HEK293 (cell line): Measurements from ENCODE around the gene ASAP2.

Experiments
- CTCF ChIA-PET: fragments of 350-600 bp; formaldehyde crosslinking; extraction: SDS; loops from one replicate; lab custom pipeline; 2021; ENCODE audit warnings: antibody characterized with exemption; lab: Yijun Ruan, JAX
- POLR2A ChIA-PET: fragments of 300-600 bp; formaldehyde crosslinking; extraction: SDS; loops from one replicate; lab custom pipeline; 2020; ENCODE audit warnings: antibody characterized with exemption, inconsistent platforms; lab: Yijun Ruan, JAX
- H3K27ac ChIP-seq: fragments of 200-500 bp; sonication (Bioruptor generic); 2 replicates; pipeline ENCODE4 v1.5.1; 2014; ENCODE audit warnings: low read depth, low read length, control low read depth, inconsistent platforms; ENCODE audit errors: extremely low read depth
- H3K36me3 ChIP-seq, 2 experiments: fragments of 200-500 bp in 1 of 2; sonication (Bioruptor generic) in 1 of 2; 1 replicate in 1 of 2; 2 replicates in 1 of 2; pipeline ENCODE4 v1.5.1; 2014 to 2017; ENCODE audit warnings: inconsistent platforms in 2 of 2, low read length in 2 of 2; ENCODE audit not compliant: control insufficient read depth in 2 of 2, insufficient read depth in 1 of 2
- H3K4me1 ChIP-seq: fragments of 200-500 bp; sonication (Bioruptor generic); 2 replicates; pipeline ENCODE4 v1.5.1; 2014; ENCODE audit warnings: mild to moderate bottlenecking, low read length, inconsistent platforms; ENCODE audit not compliant: control insufficient read depth, insufficient read depth
- H3K4me3 ChIP-seq: 2 replicates; pipeline ENCODE4 v1.5.1; 2011; ENCODE audit warnings: low read depth, mild to moderate bottlenecking, control low read depth, low read length, moderate library complexity
- H3K9me3 ChIP-seq: fragments of 200-500 bp; sonication (Bioruptor generic); 2 replicates; pipeline ENCODE4 v1.5.1; 2014; ENCODE audit warnings: low read depth, low read length, inconsistent platforms; ENCODE audit not compliant: control insufficient read depth, insufficient read depth
- BCL11B ChIP-seq: fragments of 450-650 bp; formaldehyde crosslinking; IDR thresholded peaks from 2 replicates; pipeline ENCODE4 v1.5.1; 2016; ENCODE audit warnings: low read depth, missing biosample characterization, missing genetic modification characterization
- KLF8 ChIP-seq: fragments of 450-650 bp; formaldehyde crosslinking; IDR thresholded peaks from 2 replicates; pipeline ENCODE4 v1.5.1; 2016; ENCODE audit warnings: missing biosample characterization, missing genetic modification characterization
- MYNN ChIP-seq: fragments of 450-650 bp; formaldehyde crosslinking; IDR thresholded peaks from 2 replicates; pipeline ENCODE4 v1.5.1; 2016; ENCODE audit warnings: missing biosample characterization, missing genetic modification characterization, borderline replicate concordance
- REPIN1 ChIP-seq: fragments of 450-650 bp; formaldehyde crosslinking; IDR thresholded peaks from 2 replicates; pipeline ENCODE4 v1.5.1; 2017; ENCODE audit warnings: missing biosample characterization, missing genetic modification characterization, low read depth
- SP3 ChIP-seq: fragments of 450-650 bp; formaldehyde crosslinking; IDR thresholded peaks from 2 replicates; pipeline ENCODE4 v1.5.1; 2016; ENCODE audit warnings: missing biosample characterization, missing genetic modification characterization
- ZBTB21 ChIP-seq: fragments of 450-650 bp; formaldehyde crosslinking; IDR thresholded peaks from 2 replicates; pipeline ENCODE4 v1.5.1; 2017; ENCODE audit warnings: missing biosample characterization, missing genetic modification characterization
- ZNF2 ChIP-seq: fragments of 450-650 bp; formaldehyde crosslinking; IDR thresholded peaks from 2 replicates; pipeline ENCODE4 v1.5.1; 2016; ENCODE audit warnings: missing biosample characterization, missing genetic modification characterization
- ZNF239 ChIP-seq: fragments of 450-650 bp; formaldehyde crosslinking; IDR thresholded peaks from 2 replicates; pipeline ENCODE4 v1.5.1; 2016; ENCODE audit warnings: missing biosample characterization, missing genetic modification characterization
- ZNF248 ChIP-seq: fragments of 450-650 bp; formaldehyde crosslinking; IDR thresholded peaks from 2 replicates; pipeline ENCODE4 v1.5.1; 2017; ENCODE audit warnings: missing biosample characterization, missing genetic modification characterization
- ZNF391 ChIP-seq: fragments of 450-650 bp; formaldehyde crosslinking; IDR thresholded peaks from 2 replicates; pipeline ENCODE4 v1.5.1; 2016; ENCODE audit warnings: low read depth, missing biosample characterization, missing genetic modification characterization, borderline replicate concordance
- ZNF423 ChIP-seq: fragments of 450-650 bp; formaldehyde crosslinking; IDR thresholded peaks from 2 replicates; pipeline ENCODE4 v1.5.1; 2016; ENCODE audit warnings: missing biosample characterization, missing genetic modification characterization
- ZNF561 ChIP-seq: fragments of 450-650 bp; IDR thresholded peaks from 2 replicates; pipeline ENCODE4 v1.5.1; 2018; ENCODE audit warnings: missing biosample characterization, missing genetic modification characterization, borderline replicate concordance
- ZNF623 ChIP-seq: fragments of 450-650 bp; formaldehyde crosslinking; IDR thresholded peaks from 2 replicates; pipeline ENCODE4 v1.5.1; 2016; ENCODE audit warnings: missing biosample characterization, missing genetic modification characterization
- ZNF660 ChIP-seq: fragments of 450-650 bp; IDR thresholded peaks from 2 replicates; pipeline ENCODE4 v1.5.1; 2018; ENCODE audit warnings: missing biosample characterization, mild to moderate bottlenecking, missing genetic modification characterization
- ZNF76 ChIP-seq: fragments of 450-650 bp; formaldehyde crosslinking; IDR thresholded peaks from 2 replicates; pipeline ENCODE4; 2016; ENCODE audit warnings: low read depth, missing biosample characterization, missing genetic modification characterization, borderline replicate concordance
- ZNF792 ChIP-seq: fragments of 450-650 bp; formaldehyde crosslinking; IDR thresholded peaks from 2 replicates; pipeline ENCODE4 v1.5.1; 2016; ENCODE audit warnings: missing biosample characterization, missing genetic modification characterization
- ZXDB ChIP-seq: fragments of 450-650 bp; formaldehyde crosslinking; IDR thresholded peaks from 2 replicates; pipeline ENCODE4 v1.5.1; 2016; ENCODE audit warnings: missing biosample characterization, missing genetic modification characterization
- TF ChIP-seq, protein P1 (sequence below): fragments of 450-650 bp; formaldehyde crosslinking; IDR thresholded peaks from 2 replicates; pipeline ENCODE4 v1.5.1; 2016; ENCODE audit warnings: missing biosample characterization, missing genetic modification characterization
- TF ChIP-seq, protein P2 (sequence below): fragments of 450-650 bp; formaldehyde crosslinking; IDR thresholded peaks from 2 replicates; pipeline ENCODE4; 2016; ENCODE audit warnings: missing biosample characterization, missing genetic modification characterization
- TF ChIP-seq, protein P3 (sequence below): fragments of 450-650 bp; formaldehyde crosslinking; IDR thresholded peaks from 2 replicates; pipeline ENCODE4 v1.5.1; 2016; ENCODE audit warnings: missing biosample characterization, missing genetic modification characterization
- TF ChIP-seq, protein P4 (sequence below): fragments of 450-650 bp; formaldehyde crosslinking; IDR thresholded peaks from 2 replicates; pipeline ENCODE4 v1.5.1; 2016; ENCODE audit warnings: missing biosample characterization, missing genetic modification characterization

ASAP2 gene

DNA sequence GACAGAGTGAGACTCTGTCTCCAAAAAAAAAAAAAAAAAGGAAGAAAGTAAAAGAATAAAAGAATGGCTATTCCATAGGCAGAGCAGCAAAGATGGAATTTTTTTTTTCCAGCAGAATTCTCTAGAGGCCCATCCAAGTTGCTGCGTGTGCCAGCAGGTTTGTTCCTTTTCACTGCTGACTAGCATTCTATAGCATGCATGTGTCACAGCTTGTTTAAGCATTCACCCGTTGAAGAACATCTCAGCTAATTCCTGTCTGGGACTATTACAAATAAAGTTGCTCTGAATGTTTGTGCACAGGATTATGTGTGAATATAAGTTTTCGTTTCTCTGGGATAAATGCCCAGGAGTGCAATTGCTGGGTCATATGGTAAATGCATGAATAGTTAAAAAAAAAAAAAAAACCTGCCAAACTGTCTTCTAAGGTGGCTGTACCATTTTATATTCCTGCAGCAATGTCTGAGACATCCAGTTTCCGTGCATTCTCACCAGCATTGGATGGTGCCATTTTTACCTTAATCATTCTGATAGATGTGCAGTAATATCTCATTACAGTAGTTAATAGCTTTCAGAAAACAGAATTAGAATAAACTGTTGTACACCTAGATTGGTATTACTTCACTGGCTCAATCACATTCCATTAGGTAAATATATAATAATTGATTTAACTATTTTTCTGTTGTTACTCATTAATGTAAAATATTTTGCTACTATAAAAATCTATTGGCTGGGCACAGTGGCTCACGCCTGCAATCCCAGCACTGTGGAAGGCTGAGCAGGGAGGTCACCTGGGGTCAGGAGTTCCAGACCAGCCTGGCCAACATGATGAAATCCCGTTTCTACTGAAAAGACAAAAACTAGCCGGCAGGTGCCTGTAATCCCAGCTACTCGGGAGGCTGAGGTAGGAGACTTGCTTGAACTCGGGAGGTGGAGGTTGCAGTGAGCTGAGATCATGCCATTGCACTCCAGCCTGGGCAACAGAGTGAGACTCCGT lies 47.5 kb upstream of the ASAP2 start:
- CTCF ChIA-PET: interaction anchor here (0.7 to 4.0 kb wide), 2 partner anchors 16 to 23 kb away, joined by 3 to 14 read pairs; no protein-coding TSS in a partner anchor
- Histone ChIP-seq H3K4me1 (no peaks in the 10 kb centered on the region), H3K9me3 (no peaks in the 10 kb centered on the region), H3K36me3 (no peaks in the 10 kb centered on the region; a peak in 1 of 3 replicates), H3K4me3 (no peak overlapping the region), H3K27ac (no peak overlapping the region)
- POLR2A ChIA-PET: interaction anchor here (0.7 kb wide), 1 partner anchor 47 kb away, joined by 4 read pairs; no protein-coding TSS in a partner anchor
- TF ChIP-seq ZXDB: no peak
- TF ChIP-seq ZBTB21 (tag by site-specific recombination): no peak
- TF ChIP-seq, protein P1, sequence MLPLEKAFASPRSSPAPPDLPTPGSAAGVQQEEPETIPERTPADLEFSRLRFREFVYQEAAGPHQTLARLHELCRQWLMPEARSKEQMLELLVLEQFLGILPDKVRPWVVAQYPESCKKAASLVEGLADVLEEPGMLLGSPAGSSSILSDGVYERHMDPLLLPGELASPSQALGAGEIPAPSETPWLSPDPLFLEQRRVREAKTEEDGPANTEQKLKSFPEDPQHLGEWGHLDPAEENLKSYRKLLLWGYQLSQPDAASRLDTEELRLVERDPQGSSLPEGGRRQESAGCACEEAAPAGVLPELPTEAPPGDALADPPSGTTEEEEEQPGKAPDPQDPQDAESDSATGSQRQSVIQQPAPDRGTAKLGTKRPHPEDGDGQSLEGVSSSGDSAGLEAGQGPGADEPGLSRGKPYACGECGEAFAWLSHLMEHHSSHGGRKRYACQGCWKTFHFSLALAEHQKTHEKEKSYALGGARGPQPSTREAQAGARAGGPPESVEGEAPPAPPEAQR (tag by site-specific recombination): no peak
- TF ChIP-seq SP3 (tag by site-specific recombination): no peak
- no peak for TF ChIP-seq BCL11B (tag by site-specific recombination)
- no peak for TF ChIP-seq ZNF423
- TF ChIP-seq KLF8 (tag by site-specific recombination): no peak
- TF ChIP-seq, protein P2, sequence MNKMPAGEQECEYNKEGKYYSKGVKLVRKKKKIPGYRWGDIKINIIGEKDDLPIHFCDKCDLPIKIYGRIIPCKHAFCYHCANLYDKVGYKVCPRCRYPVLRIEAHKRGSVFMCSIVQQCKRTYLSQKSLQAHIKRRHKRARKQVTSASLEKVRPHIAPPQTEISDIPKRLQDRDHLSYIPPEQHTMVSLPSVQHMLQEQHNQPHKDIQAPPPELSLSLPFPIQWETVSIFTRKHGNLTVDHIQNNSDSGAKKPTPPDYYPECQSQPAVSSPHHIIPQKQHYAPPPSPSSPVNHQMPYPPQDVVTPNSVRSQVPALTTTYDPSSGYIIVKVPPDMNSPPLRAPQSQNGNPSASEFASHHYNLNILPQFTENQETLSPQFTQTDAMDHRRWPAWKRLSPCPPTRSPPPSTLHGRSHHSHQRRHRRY (tag by site-specific recombination): no peak
- TF ChIP-seq ZNF248 (tag by site-specific recombination): no peak
- TF ChIP-seq, protein P3, sequence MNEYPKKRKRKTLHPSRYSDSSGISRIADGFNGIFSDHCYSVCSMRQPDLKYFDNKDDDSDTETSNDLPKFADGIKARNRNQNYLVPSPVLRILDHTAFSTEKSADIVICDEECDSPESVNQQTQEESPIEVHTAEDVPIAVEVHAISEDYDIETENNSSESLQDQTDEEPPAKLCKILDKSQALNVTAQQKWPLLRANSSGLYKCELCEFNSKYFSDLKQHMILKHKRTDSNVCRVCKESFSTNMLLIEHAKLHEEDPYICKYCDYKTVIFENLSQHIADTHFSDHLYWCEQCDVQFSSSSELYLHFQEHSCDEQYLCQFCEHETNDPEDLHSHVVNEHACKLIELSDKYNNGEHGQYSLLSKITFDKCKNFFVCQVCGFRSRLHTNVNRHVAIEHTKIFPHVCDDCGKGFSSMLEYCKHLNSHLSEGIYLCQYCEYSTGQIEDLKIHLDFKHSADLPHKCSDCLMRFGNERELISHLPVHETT (tag by site-specific recombination): no peak
- no peak for TF ChIP-seq ZNF561 (tag by site-specific recombination)
- no peak for TF ChIP-seq ZNF239 (tag by site-specific recombination)
- no peak for TF ChIP-seq ZNF623 (tag by site-specific recombination)

DNA sequence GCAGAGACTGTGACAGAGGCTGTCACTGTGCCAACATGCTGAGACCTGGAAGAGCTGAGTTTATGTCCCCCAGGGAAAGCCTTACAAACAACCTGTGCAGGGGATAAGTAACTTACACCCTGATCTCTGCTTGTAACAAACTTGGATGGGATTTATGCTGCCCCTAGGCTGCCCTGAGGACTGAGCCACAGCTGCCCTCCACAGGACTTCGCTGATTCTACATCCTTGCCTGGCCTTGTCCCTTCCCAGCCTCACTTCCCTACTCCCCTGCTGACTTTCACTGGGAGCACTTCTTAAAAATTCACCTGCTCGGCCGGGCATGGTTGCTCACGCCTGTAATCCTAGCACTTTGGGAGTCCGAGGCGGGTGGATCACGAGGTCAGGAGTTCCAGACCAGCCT lies 45.9 kb upstream of the ASAP2 start:
- Histone ChIP-seq H3K36me3 (no peaks in the 10 kb centered on the region; a peak in 1 of 3 replicates), H3K4me1 (no peaks in the 10 kb centered on the region), H3K4me3 (no peak overlapping the region), H3K27ac (no peak overlapping the region), H3K9me3 (no peaks in the 10 kb centered on the region)
- POLR2A ChIA-PET: no interaction called here
- TF ChIP-seq ZNF792 (tag by site-specific recombination) (no peak), REPIN1 (tag by site-specific recombination) (no peak), ZNF660 (tag by site-specific recombination) (no peak), ZNF2 (tag by site-specific recombination) (no peak), ZNF391 (tag by site-specific recombination) (no peak), ZNF76 (tag by site-specific recombination) (no peak), MYNN (tag by site-specific recombination) (no peak)
- TF ChIP-seq, protein P4, sequence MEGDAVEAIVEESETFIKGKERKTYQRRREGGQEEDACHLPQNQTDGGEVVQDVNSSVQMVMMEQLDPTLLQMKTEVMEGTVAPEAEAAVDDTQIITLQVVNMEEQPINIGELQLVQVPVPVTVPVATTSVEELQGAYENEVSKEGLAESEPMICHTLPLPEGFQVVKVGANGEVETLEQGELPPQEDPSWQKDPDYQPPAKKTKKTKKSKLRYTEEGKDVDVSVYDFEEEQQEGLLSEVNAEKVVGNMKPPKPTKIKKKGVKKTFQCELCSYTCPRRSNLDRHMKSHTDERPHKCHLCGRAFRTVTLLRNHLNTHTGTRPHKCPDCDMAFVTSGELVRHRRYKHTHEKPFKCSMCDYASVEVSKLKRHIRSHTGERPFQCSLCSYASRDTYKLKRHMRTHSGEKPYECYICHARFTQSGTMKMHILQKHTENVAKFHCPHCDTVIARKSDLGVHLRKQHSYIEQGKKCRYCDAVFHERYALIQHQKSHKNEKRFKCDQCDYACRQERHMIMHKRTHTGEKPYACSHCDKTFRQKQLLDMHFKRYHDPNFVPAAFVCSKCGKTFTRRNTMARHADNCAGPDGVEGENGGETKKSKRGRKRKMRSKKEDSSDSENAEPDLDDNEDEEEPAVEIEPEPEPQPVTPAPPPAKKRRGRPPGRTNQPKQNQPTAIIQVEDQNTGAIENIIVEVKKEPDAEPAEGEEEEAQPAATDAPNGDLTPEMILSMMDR (tag by site-specific recombination): 0 out of 2 replicates have a peak, but pooled peaks have one; percentile 18
- CTCF ChIA-PET: interaction anchor here (4.0 kb wide), 1 partner anchor 18 kb away, joined by 14 read pairs; no protein-coding TSS in a partner anchor
